Activated CD4-positive, alpha-beta memory T cell treated with anti-CD3 and anti-CD28 coated beads, Interleukin-2, amount 10 ng/mL, durations not matched to agents 7 days and 5 days (primary cell): ENCODE data around the gene LPAR1. TPM values are rescaled to one million over a fixed set of nuclear protein-coding genes. Genes with fewer than 3 reads are reported as not detected.

Source experiments
- CTCF ChIA-PET: fragments of 350-600 bp; sonication (Branson Sonifier 250); formaldehyde crosslinking; loops from one replicate; lab custom pipeline; 2021; ENCODE audit warnings: antibody characterized with exemption, inconsistent platforms; lab: Charles Lee
- POLR2A ChIA-PET: fragments of 350-600 bp; sonication (Branson Sonifier 250); formaldehyde crosslinking; loops from one replicate; lab custom pipeline; 2021; ENCODE audit warnings: antibody characterized with exemption; lab: Charles Lee
- DNase-seq: peaks from one replicate; pipeline ENCODE4 v3.0.0-alpha.2; 2020
- H3K27ac Mint-ChIP-seq: one replicate; pipeline ENCODE4 v1.8.0; 2021; ENCODE audit warnings: mild to moderate bottlenecking, mixed read lengths
- H3K27me3 Mint-ChIP-seq: one replicate; pipeline ENCODE4 v1.8.0; 2021; ENCODE audit warnings: mixed read lengths
- H3K36me3 Mint-ChIP-seq: one replicate; pipeline ENCODE4 v1.8.0; 2021; ENCODE audit warnings: low read depth, mixed read lengths
- H3K4me1 Mint-ChIP-seq: one replicate; pipeline ENCODE4 v1.8.0; 2021; ENCODE audit warnings: mixed read lengths
- H3K4me3 Mint-ChIP-seq: one replicate; pipeline ENCODE4 v1.8.0; 2021; ENCODE audit warnings: mild to moderate bottlenecking, mixed read lengths
- H3K9me3 Mint-ChIP-seq: one replicate; pipeline ENCODE4 v1.8.0; 2021; ENCODE audit warnings: mixed read lengths
- total RNA-seq, 2 experiments: library from RNA; stranded (reverse); gene quantifications; one replicate each; pipeline ENCODE4 v1.2.3, GENCODE V29; 2021

The LPAR1 gene
- total RNA-seq, 2 experiments from 2014 or later: not detected

DNA sequence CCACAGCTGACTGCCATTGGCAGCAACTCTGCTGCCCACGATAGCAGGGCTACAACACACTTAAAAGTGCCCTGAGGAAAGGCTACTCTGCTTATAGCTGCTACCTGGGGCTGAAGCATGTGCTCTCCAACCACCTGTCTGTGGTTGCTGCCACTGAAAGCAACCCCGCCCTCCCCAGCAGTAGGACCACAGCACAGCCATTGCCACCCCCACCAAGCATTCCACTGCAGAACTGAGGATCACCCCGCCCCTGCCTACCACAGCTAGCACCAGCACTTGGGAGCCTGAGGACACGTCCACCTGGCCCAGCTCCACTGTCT is 85.8 kb downstream of the LPAR1 start:
- Mint-ChIP-seq H3K27ac (no peak overlapping the region), H3K27me3 (no peaks in the 10 kb centered on the region), H3K4me3 (no peak overlapping the region), H3K4me1 (no peaks in the 10 kb centered on the region), H3K9me3 (peaks cover 11% of the 10 kb centered on the region), H3K36me3 (no peaks in the 10 kb centered on the region)
- POLR2A ChIA-PET: no interaction called here
- CTCF ChIA-PET: no interaction called here
- DNase-seq: no peak

GRCh38 chr9:110951805-110952539 is 86.3 kb downstream of the LPAR1 start:
- no peak overlapping the region for H3K27ac Mint-ChIP-seq
- H3K36me3 Mint-ChIP-seq: no peaks in the 10 kb centered on the region
- CTCF ChIA-PET: no interaction called here
- peaks cover 10% of the 10 kb centered on the region for H3K9me3 Mint-ChIP-seq
- DNase-seq: no peak
- POLR2A ChIA-PET: no interaction called here
- H3K4me1 Mint-ChIP-seq: no peaks in the 10 kb centered on the region
- H3K27me3 Mint-ChIP-seq: no peaks in the 10 kb centered on the region
- H3K4me3 Mint-ChIP-seq: no peak overlapping the region

DNA sequence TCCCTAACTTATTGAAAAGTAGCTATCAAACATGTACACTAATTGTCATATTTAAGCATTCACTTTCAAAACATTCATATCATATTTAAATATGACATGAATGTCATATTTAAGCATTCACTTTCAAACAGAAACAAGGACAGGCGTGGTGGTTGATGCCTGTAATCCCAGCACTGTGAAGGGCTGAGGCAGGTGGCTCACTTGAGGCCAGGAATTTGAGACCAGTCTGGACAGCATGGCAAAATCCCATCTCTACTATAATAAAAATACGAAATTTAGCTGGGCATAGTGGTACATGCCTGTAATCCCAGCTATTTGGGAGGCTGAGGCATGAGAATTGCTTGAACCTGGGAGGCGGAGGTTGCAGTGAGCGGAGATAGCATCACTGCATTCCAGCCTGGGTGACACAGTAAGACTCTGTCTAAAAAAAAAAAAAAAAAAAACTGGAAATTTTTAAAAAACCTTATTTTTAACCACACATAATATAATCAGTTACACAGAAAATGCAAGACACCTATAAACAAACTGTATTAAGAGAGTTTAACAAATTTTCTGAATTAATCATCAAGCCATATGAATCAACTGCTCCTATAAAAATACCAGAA is 88.1 kb downstream of the LPAR1 start:
- Mint-ChIP-seq H3K9me3 (peaks cover 5% of the 10 kb centered on the region), H3K27me3 (no peaks in the 10 kb centered on the region), H3K27ac (no peak overlapping the region), H3K4me3 (no peak overlapping the region), H3K36me3 (no peaks in the 10 kb centered on the region), H3K4me1 (no peaks in the 10 kb centered on the region)
- ChIA-PET POLR2A (no interaction called here), CTCF (no interaction called here)
- DNase-seq: no peak

DNA sequence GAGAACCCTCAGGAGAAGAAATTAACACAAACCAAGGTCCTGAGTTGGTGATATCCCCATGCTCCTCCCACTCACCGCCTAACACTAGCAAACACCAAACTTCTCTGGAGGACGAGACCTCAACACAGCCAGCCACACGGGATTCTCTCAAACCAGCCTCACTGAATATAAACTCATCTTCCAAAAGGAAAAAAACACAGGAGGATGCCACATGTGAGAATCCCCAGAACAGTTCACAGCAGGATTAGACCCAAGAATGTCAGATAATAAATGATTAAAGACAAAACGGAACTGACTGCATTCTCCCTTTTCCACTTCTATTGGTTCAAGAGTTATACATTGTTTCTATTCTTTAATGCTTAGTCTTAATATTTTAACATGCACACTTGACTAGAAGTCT is 89.2 kb downstream of the LPAR1 start:
- no peak overlapping the region for H3K27ac Mint-ChIP-seq
- no peaks in the 10 kb centered on the region for H3K4me1 Mint-ChIP-seq
- no peaks in the 10 kb centered on the region for H3K36me3 Mint-ChIP-seq
- peaks cover 5% of the 10 kb centered on the region for H3K9me3 Mint-ChIP-seq
- ChIA-PET CTCF (no interaction called here), POLR2A (no interaction called here)
- H3K4me3 Mint-ChIP-seq: no peak overlapping the region
- no peak for DNase-seq
- H3K27me3 Mint-ChIP-seq: no peaks in the 10 kb centered on the region

DNA sequence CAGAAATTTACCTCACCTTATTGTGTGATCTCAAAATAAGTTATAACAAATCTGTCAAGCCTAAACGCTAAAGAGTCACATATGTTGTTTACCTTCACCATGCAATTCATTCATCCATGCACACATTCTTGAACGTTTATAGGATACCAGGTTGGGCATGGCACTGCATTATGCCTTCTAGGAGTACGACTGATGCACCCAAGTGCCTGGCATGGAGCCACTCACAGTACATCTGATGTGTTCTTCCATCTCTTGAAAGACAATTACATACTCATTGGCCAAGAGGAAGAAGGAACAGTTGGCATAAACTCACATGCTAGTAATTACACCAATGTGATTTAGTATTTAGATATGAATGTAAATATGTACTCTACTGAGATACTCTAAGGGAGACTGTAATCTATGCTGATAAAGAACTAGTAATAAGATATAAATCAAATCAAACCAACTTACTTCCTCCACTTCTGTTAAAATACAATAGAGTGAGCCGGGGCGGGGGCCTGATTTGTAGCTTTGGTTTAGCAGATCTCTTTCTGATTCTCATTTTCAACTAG is 90.7 kb downstream of the LPAR1 start:
- no peak for DNase-seq
- Mint-ChIP-seq H3K27ac (no peak overlapping the region), H3K9me3 (peaks cover 5% of the 10 kb centered on the region), H3K4me1 (no peaks in the 10 kb centered on the region), H3K4me3 (no peak overlapping the region), H3K27me3 (no peaks in the 10 kb centered on the region), H3K36me3 (no peaks in the 10 kb centered on the region)
- ChIA-PET CTCF (no interaction called here), POLR2A (no interaction called here)

DNA sequence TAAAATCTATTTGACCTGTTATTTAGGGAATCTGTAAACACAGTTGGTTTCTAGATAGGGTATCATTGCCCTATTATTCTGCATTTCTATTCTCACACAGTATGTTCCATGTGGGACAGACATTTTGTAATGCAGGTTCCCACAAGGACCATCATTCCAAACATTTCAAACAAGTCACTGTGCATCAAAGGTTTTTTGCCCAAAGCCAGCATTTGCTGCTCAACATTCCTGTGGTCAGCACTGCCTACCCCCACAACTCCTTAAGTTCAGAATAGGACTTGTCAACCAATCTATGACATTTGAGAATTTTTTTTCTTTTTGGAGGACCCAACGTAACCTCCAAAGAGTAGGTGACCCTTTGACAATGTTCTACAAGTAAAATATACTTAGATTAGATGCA is 95.7 kb downstream of the LPAR1 start:
- Mint-ChIP-seq H3K27me3 (no peaks in the 10 kb centered on the region), H3K4me3 (no peak overlapping the region), H3K36me3 (no peaks in the 10 kb centered on the region), H3K4me1 (no peaks in the 10 kb centered on the region), H3K27ac (no peak overlapping the region), H3K9me3 (peaks cover 3% of the 10 kb centered on the region)
- CTCF ChIA-PET: no interaction called here
- DNase-seq: no peak
- POLR2A ChIA-PET: no interaction called here

DNA sequence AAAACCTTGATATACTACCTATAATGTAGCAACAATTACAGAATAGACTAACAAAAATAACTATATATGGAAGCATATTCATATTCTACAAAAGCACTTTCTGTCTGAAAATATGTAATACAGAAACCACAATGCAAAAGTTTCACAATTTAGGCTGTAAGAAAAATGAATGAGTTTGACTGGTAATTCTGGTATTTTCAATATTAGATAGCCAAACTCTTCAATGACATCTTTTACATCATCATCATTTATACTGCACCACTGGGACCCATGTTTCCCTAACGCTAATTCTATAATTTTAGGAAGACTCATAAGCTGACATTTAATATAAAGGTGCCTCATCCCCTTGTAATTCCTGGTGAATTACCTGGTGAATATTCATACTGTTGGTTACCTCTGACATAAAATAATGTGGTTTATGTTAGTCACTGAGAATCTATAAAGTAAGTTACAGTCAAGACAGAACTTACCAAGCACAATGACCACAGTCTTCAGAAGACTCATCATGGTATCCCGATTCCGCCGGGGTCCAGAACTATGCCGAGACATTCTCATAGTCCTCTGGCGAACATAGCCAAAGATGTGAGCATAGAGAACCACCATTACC is 97.2 kb downstream of the LPAR1 start:
- H3K9me3 Mint-ChIP-seq: peaks cover 4% of the 10 kb centered on the region
- H3K4me1 Mint-ChIP-seq: no peaks in the 10 kb centered on the region
- no peaks in the 10 kb centered on the region for H3K36me3 Mint-ChIP-seq
- no peaks in the 10 kb centered on the region for H3K27me3 Mint-ChIP-seq
- CTCF ChIA-PET: no interaction called here
- POLR2A ChIA-PET: no interaction called here
- DNase-seq: no peak
- H3K27ac Mint-ChIP-seq: no peak overlapping the region
- no peak overlapping the region for H3K4me3 Mint-ChIP-seq

- Mint-ChIP-seq H3K27me3 (no peaks in the 10 kb centered on the region), H3K4me1 (no peaks in the 10 kb centered on the region), H3K36me3 (no peaks in the 10 kb centered on the region), H3K4me3 (no peak overlapping the region), H3K9me3 (peaks cover 7% of the 10 kb centered on the region), H3K27ac (no peak overlapping the region)
- POLR2A ChIA-PET: no interaction called here
- CTCF ChIA-PET: no interaction called here
- no peak for DNase-seq
Observed at GRCh38 chr9:110939573-110939972, 98.7 kb downstream of the LPAR1 start.

GRCh38 chr9:110939047-110939446 is 99.2 kb downstream of the LPAR1 start:
- ChIA-PET POLR2A (no interaction called here), CTCF (no interaction called here)
- no peak overlapping the region for H3K4me3 Mint-ChIP-seq
- H3K27ac Mint-ChIP-seq: no peak overlapping the region
- H3K27me3 Mint-ChIP-seq: no peaks in the 10 kb centered on the region
- no peak for DNase-seq
- no peaks in the 10 kb centered on the region for H3K36me3 Mint-ChIP-seq
- H3K4me1 Mint-ChIP-seq: no peaks in the 10 kb centered on the region
- peaks cover 7% of the 10 kb centered on the region for H3K9me3 Mint-ChIP-seq

GRCh38 chr9:110938242-110938641 is 100.0 kb downstream of the LPAR1 start:
- H3K9me3 Mint-ChIP-seq: peaks cover 4% of the 10 kb centered on the region
- CTCF ChIA-PET: no interaction called here
- POLR2A ChIA-PET: no interaction called here
- H3K4me3 Mint-ChIP-seq: no peak overlapping the region
- H3K27me3 Mint-ChIP-seq: no peaks in the 10 kb centered on the region
- no peak overlapping the region for H3K27ac Mint-ChIP-seq
- H3K36me3 Mint-ChIP-seq: no peaks in the 10 kb centered on the region
- DNase-seq: no peak
- no peaks in the 10 kb centered on the region for H3K4me1 Mint-ChIP-seq

GRCh38 chr9:110936719-110937452 is 101.4 kb downstream of the LPAR1 start:
- H3K27ac Mint-ChIP-seq: no peak overlapping the region
- ChIA-PET CTCF (no interaction called here), POLR2A (no interaction called here)
- H3K4me3 Mint-ChIP-seq: no peak overlapping the region
- no peaks in the 10 kb centered on the region for H3K36me3 Mint-ChIP-seq
- H3K9me3 Mint-ChIP-seq: peaks cover 9% of the 10 kb centered on the region
- no peak for DNase-seq
- H3K4me1 Mint-ChIP-seq: no peaks in the 10 kb centered on the region
- H3K27me3 Mint-ChIP-seq: no peaks in the 10 kb centered on the region

- no peak overlapping the region for H3K27ac Mint-ChIP-seq
- H3K27me3 Mint-ChIP-seq: no peaks in the 10 kb centered on the region
- CTCF ChIA-PET: no interaction called here
- H3K36me3 Mint-ChIP-seq: no peaks in the 10 kb centered on the region
- peaks cover 10% of the 10 kb centered on the region for H3K9me3 Mint-ChIP-seq
- DNase-seq: no peak
- POLR2A ChIA-PET: no interaction called here
- H3K4me1 Mint-ChIP-seq: no peaks in the 10 kb centered on the region
- no peak overlapping the region for H3K4me3 Mint-ChIP-seq
Observed at GRCh38 chr9:110936237-110936636, 102.0 kb downstream of the LPAR1 start.

GRCh38 chr9:110935829-110936228 is 102.4 kb downstream of the LPAR1 start:
- POLR2A ChIA-PET: no interaction called here
- Mint-ChIP-seq H3K4me1 (no peaks in the 10 kb centered on the region), H3K9me3 (peaks cover 10% of the 10 kb centered on the region), H3K27me3 (no peaks in the 10 kb centered on the region), H3K4me3 (no peak overlapping the region), H3K36me3 (no peaks in the 10 kb centered on the region), H3K27ac (no peak overlapping the region)
- no peak for DNase-seq
- CTCF ChIA-PET: no interaction called here
